HL-60 (cell line): Measurements from ENCODE around the gene GPNMB.

Experiments
- DNase-seq, 2 experiments: peaks; one replicate each; pipeline ENCODE4 v3.0.0-alpha.2; 2010 to 2020; ENCODE audit warnings: low read depth in 1 of 2, low spot score in 1 of 2
- H3K27ac ChIP-seq: fragments of 250-450 bp; sonication (Bioruptor Pico); replicated peaks from 2 replicates; pipeline ENCODE4 v1.5.1; 2020; ENCODE audit warnings: mild to moderate bottlenecking, moderate library complexity
- H3K27me3 ChIP-seq: fragments of 250-450 bp; sonication (Bioruptor Pico); 2 replicates; pipeline ENCODE4 v1.5.1; 2021; ENCODE audit warnings: mild to moderate bottlenecking, moderate library complexity; ENCODE audit not compliant: insufficient read depth, poor library complexity, severe bottlenecking
- H3K4me3 ChIP-seq: replicated peaks from 2 replicates; pipeline ENCODE4 v1.5.1; 2011; ENCODE audit warnings: mild to moderate bottlenecking, control low read depth, low read length; ENCODE audit not compliant: insufficient read depth
- CTCF ChIP-seq: IDR thresholded peaks from one replicate; pipeline ENCODE4 v1.5.1; 2011; ENCODE audit warnings: low read length, control low read depth, inconsistent platforms; ENCODE audit not compliant: insufficient read depth
- GABPA ChIP-seq: IDR thresholded peaks from 2 replicates; pipeline ENCODE4 v1.6.1; 2012; ENCODE audit warnings: low read depth
- POLR2AphosphoS5 ChIP-seq: IDR thresholded peaks from 2 replicates; pipeline ENCODE4 v1.6.1; 2012; ENCODE audit warnings: low read depth
- REST ChIP-seq: IDR thresholded peaks from 2 replicates; pipeline ENCODE4 v1.6.1; 2012; ENCODE audit warnings: low read depth; ENCODE audit not compliant: insufficient replicate concordance
- SPI1 ChIP-seq: IDR thresholded peaks from 2 replicates; pipeline ENCODE4 v1.6.1; 2012; ENCODE audit warnings: low read depth, mild to moderate bottlenecking, borderline replicate concordance

The GPNMB gene

GRCh38 chr7:23267357-23267756 is 20.8 kb downstream of the GPNMB start:
- TF ChIP-seq REST, result no peak
- no peak for TF ChIP-seq SPI1
- no peak for TF ChIP-seq GABPA
- no peak for TF ChIP-seq CTCF
- no peak for TF ChIP-seq POLR2AphosphoS5

GRCh38 chr7:23268167-23268566 is 21.6 kb downstream of the GPNMB start:
- Histone ChIP-seq H3K4me3 (no peak overlapping the region), H3K27me3 (no peaks in the 10 kb centered on the region), H3K27ac (no peak overlapping the region)
- DNase-seq, result no peak
- no peak for TF ChIP-seq REST
- no peak for TF ChIP-seq SPI1
- no peak for TF ChIP-seq POLR2AphosphoS5
- TF ChIP-seq GABPA, result no peak
- no peak for TF ChIP-seq CTCF

More at GRCh38 chr7:23267357-23267756, 20.8 kb downstream of the GPNMB start:
- no peak overlapping the region for H3K4me3 ChIP-seq
- no peaks in the 10 kb centered on the region for H3K27me3 ChIP-seq
- DNase-seq, result no peak
- no peak overlapping the region for H3K27ac ChIP-seq

- Histone ChIP-seq H3K27ac (no peak overlapping the region), H3K4me3 (no peak overlapping the region), H3K27me3 (no peaks in the 10 kb centered on the region)
- TF ChIP-seq SPI1 (no peak), POLR2AphosphoS5 (no peak), CTCF (no peak)
- no peak for DNase-seq
Observed at GRCh38 chr7:23268746-23269145, 22.2 kb downstream of the GPNMB start.

- no peaks in the 10 kb centered on the region for H3K27me3 ChIP-seq
- no peak overlapping the region for H3K4me3 ChIP-seq
- no peak overlapping the region for H3K27ac ChIP-seq
- no peak for DNase-seq
- TF ChIP-seq REST (no peak), POLR2AphosphoS5 (no peak), CTCF (no peak), GABPA (no peak), SPI1 (no peak)
Observed at GRCh38 chr7:23272275-23272674, 25.7 kb downstream of the GPNMB start.
